ENCODE measurements around the gene CBX4. TPM values are rescaled to one million over a fixed set of nuclear protein-coding genes. Genes with fewer than 3 reads are reported as not detected.

Gene CBX4
- total RNA-seq, 2 experiments from 2014 or later, result 98.9 to 110 TPM

GRCh38 chr17:79883202-79883601 lies 44.0 kb upstream of the CBX4 start:
- Histone ChIP-seq H3K4me1 (ENCODE audit: insufficient read depth, low read length, poor library complexity, severe bottlenecking) (no peaks in the 10 kb centered on the region), H3K9me3 (ENCODE audit: low read length) (no peaks in the 10 kb centered on the region), H3K9me2 (ENCODE audit: insufficient read depth, low read length) (no peaks in the 10 kb centered on the region), H2AFZ (ENCODE audit: low read length) (no peak overlapping the region), H3K4me3 (ENCODE audit: low read depth, low read length, poor library complexity, severe bottlenecking) (no peak overlapping the region), H3K79me2 (ENCODE audit: insufficient read depth, low read depth, low read length) (no peaks in the 10 kb centered on the region), H3K36me3 (ENCODE audit: insufficient read depth, low read length) (no peaks in the 10 kb centered on the region), H3K27ac (ENCODE audit: low read depth, low read length, poor library complexity, severe bottlenecking) (no peak overlapping the region), H3K4me2 (ENCODE audit: low read length) (no peak overlapping the region), H4K20me1 (ENCODE audit: insufficient read depth, low read length) (no peaks in the 10 kb centered on the region)
- POLR2A ChIA-PET, result no interaction called here
- no TSS peak for BruUV-seq (replicated peaks)
- intact Hi-C loops (cut with micrococcal nuclease; ENCODE audit: unreplicated experiment), result no loop called here
- DNase-seq (ENCODE audit: low spot score), result no peak
- CTCF ChIA-PET (ENCODE audit: unreplicated experiment), result no interaction called here
- TF ChIP-seq, protein P1, sequence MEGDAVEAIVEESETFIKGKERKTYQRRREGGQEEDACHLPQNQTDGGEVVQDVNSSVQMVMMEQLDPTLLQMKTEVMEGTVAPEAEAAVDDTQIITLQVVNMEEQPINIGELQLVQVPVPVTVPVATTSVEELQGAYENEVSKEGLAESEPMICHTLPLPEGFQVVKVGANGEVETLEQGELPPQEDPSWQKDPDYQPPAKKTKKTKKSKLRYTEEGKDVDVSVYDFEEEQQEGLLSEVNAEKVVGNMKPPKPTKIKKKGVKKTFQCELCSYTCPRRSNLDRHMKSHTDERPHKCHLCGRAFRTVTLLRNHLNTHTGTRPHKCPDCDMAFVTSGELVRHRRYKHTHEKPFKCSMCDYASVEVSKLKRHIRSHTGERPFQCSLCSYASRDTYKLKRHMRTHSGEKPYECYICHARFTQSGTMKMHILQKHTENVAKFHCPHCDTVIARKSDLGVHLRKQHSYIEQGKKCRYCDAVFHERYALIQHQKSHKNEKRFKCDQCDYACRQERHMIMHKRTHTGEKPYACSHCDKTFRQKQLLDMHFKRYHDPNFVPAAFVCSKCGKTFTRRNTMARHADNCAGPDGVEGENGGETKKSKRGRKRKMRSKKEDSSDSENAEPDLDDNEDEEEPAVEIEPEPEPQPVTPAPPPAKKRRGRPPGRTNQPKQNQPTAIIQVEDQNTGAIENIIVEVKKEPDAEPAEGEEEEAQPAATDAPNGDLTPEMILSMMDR (conservative IDR thresholded peaks at IDR 0.05; ENCODE audit: low read length), result no peak
- TF ChIP-seq EZH2phosphoT487 (IDR thresholded peaks at IDR 0.05; ENCODE audit: borderline replicate concordance, low read depth, low read length), result no peak

DNA sequence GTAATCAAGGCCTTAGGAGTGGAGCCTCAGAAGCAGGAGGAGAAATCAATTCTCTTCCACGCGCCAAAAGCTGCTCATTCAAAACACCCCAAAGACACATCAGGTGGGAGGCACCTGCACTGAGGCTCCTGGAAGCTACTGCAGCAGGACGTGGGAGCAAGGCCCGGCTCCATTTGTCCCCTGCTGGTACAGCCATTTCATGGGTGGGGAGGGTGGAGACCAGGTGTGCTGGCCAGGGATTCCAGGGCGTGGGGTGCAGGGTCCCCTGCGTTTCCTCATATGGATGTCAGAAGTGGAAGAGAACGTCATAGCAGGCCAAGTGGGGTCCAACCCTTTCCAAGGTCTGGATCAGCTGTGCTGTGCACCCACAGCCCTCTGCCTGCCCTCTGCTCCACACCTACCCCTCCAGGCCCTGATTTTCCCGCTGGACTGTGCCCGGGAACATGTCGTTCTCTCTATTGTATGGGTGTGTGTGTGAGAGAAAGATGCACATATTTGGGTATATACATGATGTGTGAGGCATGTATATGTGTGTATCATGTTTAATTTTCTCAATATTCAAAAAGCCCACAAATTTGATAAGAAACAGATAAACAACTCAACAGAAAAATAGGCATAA lies 39.2 kb upstream of the CBX4 start:
- no peaks in the 10 kb centered on the region for H3K9me2 ChIP-seq (ENCODE audit: insufficient read depth, low read length)
- no peaks in the 10 kb centered on the region for H3K36me3 ChIP-seq (ENCODE audit: insufficient read depth, low read length)
- no TSS peak for BruUV-seq (replicated peaks)
- TF ChIP-seq, protein P1 (conservative IDR thresholded peaks at IDR 0.05; ENCODE audit: low read length), result no peak
- no peak for TF ChIP-seq EZH2phosphoT487 (IDR thresholded peaks at IDR 0.05; ENCODE audit: borderline replicate concordance, low read depth, low read length)
- intact Hi-C loops (cut with micrococcal nuclease; ENCODE audit: unreplicated experiment), result no loop called here
- ChIA-PET CTCF (ENCODE audit: unreplicated experiment) (no interaction called here), POLR2A (no interaction called here)
- no peaks in the 10 kb centered on the region for H3K79me2 ChIP-seq (ENCODE audit: insufficient read depth, low read depth, low read length)
- H3K4me3 ChIP-seq (ENCODE audit: low read depth, low read length, poor library complexity, severe bottlenecking), result no peak overlapping the region
- no peak overlapping the region for H3K27ac ChIP-seq (ENCODE audit: low read depth, low read length, poor library complexity, severe bottlenecking)
- no peak overlapping the region for H2AFZ ChIP-seq (ENCODE audit: low read length)
- H3K4me1 ChIP-seq (ENCODE audit: insufficient read depth, low read length, poor library complexity, severe bottlenecking), result no peaks in the 10 kb centered on the region
- no peaks in the 10 kb centered on the region for H3K9me3 ChIP-seq (ENCODE audit: low read length)
- DNase-seq (ENCODE audit: low spot score), result no peak
- H3K4me2 ChIP-seq (ENCODE audit: low read length), result no peak overlapping the region
- H4K20me1 ChIP-seq (ENCODE audit: insufficient read depth, low read length), result no peaks in the 10 kb centered on the region

DNA sequence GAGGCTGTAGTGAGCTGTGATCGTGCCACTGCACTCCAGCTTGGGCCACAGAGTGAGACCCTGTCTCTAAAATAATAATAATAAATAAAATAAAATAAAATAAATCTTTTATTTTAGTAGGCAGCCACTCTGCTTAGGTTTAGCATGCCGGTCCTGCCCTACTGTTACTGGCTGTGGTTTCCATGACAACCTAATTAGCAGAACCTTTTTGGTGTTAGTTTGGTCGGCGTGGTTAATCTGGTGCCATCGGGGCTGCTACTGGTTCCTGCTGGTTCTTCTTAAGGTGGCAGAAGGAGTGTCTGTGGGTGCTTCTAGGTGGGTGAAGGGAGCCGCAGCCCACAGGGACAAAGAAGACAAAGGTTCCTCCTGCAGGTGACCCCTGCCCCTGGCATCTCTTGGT lies 37.8 kb upstream of the CBX4 start:
- no peaks in the 10 kb centered on the region for H4K20me1 ChIP-seq (ENCODE audit: insufficient read depth, low read length)
- no peaks in the 10 kb centered on the region for H3K36me3 ChIP-seq (ENCODE audit: insufficient read depth, low read length)
- H2AFZ ChIP-seq (ENCODE audit: low read length), result no peak overlapping the region
- no TSS peak for BruUV-seq (replicated peaks)
- no peak overlapping the region for H3K27ac ChIP-seq (ENCODE audit: low read depth, low read length, poor library complexity, severe bottlenecking)
- no peaks in the 10 kb centered on the region for H3K79me2 ChIP-seq (ENCODE audit: insufficient read depth, low read depth, low read length)
- intact Hi-C loops (cut with micrococcal nuclease; ENCODE audit: unreplicated experiment), result no loop called here
- ChIA-PET POLR2A (no interaction called here), CTCF (ENCODE audit: unreplicated experiment) (no interaction called here)
- no peak for DNase-seq (ENCODE audit: low spot score)
- no peaks in the 10 kb centered on the region for H3K4me1 ChIP-seq (ENCODE audit: insufficient read depth, low read length, poor library complexity, severe bottlenecking)
- TF ChIP-seq EZH2phosphoT487 (IDR thresholded peaks at IDR 0.05; ENCODE audit: borderline replicate concordance, low read depth, low read length), result no peak
- TF ChIP-seq, protein P1 (conservative IDR thresholded peaks at IDR 0.05; ENCODE audit: low read length), result no peak
- no peaks in the 10 kb centered on the region for H3K9me3 ChIP-seq (ENCODE audit: low read length)
- H3K4me2 ChIP-seq (ENCODE audit: low read length), result no peak overlapping the region
- H3K4me3 ChIP-seq (ENCODE audit: low read depth, low read length, poor library complexity, severe bottlenecking), result no peak overlapping the region
- H3K9me2 ChIP-seq (ENCODE audit: insufficient read depth, low read length), result no peaks in the 10 kb centered on the region

All from OCI-LY7 (cell line).